Stimulated activated CD8-positive, alpha-beta memory T cell treated with anti-CD3 and anti-CD28 coated beads, Interleukin-7, amount 100 ng/mL, for 48 hours (primary cell): ENCODE results near the gene ARL8B.

Source experiments
- DNase-seq, 2 donors: peaks; one replicate each; pipeline ENCODE4 v3.0.0-alpha.2; 2020; ENCODE audit warnings: low read depth in 1 of 2; ENCODE audit errors: extremely low read depth in 1 of 2

ARL8B gene

GRCh38 chr3:5205165-5205941 is 83.3 kb downstream of the ARL8B start:
- peak in 1 of 2 donors; percentile 66 for DNase-seq

GRCh38 chr3:5210926-5211325 is 88.8 kb downstream of the ARL8B start:
- no peak for DNase-seq

GRCh38 chr3:5212628-5213573 is 90.8 kb downstream of the ARL8B start:
- DNase-seq, result no peak

- DNase-seq, result no peak
These were observed 91.5 kb downstream of the ARL8B start for GRCh38 chr3:5213574-5213966.

GRCh38 chr3:5214352-5214751 is 92.3 kb downstream of the ARL8B start:
- no peak for DNase-seq

GRCh38 chr3:5217824-5218595 is 95.9 kb downstream of the ARL8B start:
- no peak for DNase-seq

- DNase-seq, result no peak
These were observed 96.7 kb downstream of the ARL8B start for GRCh38 chr3:5218815-5219214.

- no peak for DNase-seq
These were observed 97.1 kb downstream of the ARL8B start for GRCh38 chr3:5219216-5219615.

- no peak for DNase-seq
These were observed 98.1 kb downstream of the ARL8B start for GRCh38 chr3:5220193-5220592.

- DNase-seq, result no peak
These were observed 98.8 kb downstream of the ARL8B start for GRCh38 chr3:5220667-5221431.

GRCh38 chr3:5221701-5222100 is 99.6 kb downstream of the ARL8B start:
- DNase-seq, result no peak

- no peak for DNase-seq
These were observed 100.4 kb downstream of the ARL8B start for GRCh38 chr3:5222283-5223005.

GRCh38 chr3:5226783-5227182 is 104.7 kb downstream of the ARL8B start:
- DNase-seq, result no peak

- DNase-seq, result no peak
These were observed 105.7 kb downstream of the ARL8B start for GRCh38 chr3:5227812-5228211.

- no peak for DNase-seq
These were observed 107.3 kb downstream of the ARL8B start for GRCh38 chr3:5229414-5229813.
